GM18526 (cell line): ENCODE data around the gene BCAS3.

ENCODE experiments used
- POLR2A ChIP-seq: IDR thresholded peaks from 3 replicates; pipeline ENCODE4 v1.6.1; 2011; ENCODE audit not compliant: insufficient read length; ENCODE audit errors: extremely low read depth

The BCAS3 gene

GRCh38 chr17:61393550-61393903 is 715.9 kb downstream of the BCAS3 start:
- TF ChIP-seq POLR2A, result no peak

- TF ChIP-seq POLR2A, result no peak
These were observed 716.4 kb downstream of the BCAS3 start for GRCh38 chr17:61393904-61394629.

DNA sequence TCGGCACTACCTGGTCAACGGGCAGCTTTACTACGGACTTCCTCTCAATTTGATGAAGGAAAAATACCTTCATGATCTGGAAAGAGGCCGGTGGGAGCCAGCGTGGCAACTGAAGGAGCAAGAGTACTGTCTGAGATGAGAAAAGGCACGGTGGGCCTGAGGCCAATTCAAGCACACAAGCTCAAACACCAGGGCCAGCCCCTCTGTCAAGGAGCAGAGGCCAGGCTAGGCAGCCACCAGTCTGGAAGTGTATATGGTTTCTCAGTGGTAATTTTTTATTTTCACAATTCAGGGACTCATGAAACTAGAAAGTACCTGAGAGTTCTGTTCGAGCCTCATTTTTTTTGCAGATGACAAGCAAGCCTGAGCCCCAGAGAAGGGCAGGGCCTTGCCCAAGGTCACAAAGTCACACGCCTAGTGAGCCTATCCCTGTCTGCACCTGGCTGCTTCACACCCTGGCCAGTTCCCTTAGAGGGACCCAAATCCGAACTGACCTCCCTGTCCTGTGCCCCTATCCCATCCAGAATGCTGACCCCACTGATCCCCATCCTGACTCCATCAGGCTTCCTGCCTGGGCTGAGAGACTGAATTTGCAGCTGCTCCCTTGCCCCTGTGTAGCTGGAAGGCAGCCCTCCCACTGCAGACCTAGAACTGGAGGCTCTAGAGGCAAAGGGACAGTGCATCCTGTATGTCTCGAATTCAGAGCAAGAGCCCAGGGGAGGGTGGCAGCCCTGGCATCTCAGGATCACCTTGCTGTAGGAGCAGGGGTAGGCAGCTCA is 717.2 kb downstream of the BCAS3 start:
- no peak for TF ChIP-seq POLR2A

GRCh38 chr17:61395409-61395982 is 717.8 kb downstream of the BCAS3 start:
- TF ChIP-seq POLR2A, result no peak

DNA sequence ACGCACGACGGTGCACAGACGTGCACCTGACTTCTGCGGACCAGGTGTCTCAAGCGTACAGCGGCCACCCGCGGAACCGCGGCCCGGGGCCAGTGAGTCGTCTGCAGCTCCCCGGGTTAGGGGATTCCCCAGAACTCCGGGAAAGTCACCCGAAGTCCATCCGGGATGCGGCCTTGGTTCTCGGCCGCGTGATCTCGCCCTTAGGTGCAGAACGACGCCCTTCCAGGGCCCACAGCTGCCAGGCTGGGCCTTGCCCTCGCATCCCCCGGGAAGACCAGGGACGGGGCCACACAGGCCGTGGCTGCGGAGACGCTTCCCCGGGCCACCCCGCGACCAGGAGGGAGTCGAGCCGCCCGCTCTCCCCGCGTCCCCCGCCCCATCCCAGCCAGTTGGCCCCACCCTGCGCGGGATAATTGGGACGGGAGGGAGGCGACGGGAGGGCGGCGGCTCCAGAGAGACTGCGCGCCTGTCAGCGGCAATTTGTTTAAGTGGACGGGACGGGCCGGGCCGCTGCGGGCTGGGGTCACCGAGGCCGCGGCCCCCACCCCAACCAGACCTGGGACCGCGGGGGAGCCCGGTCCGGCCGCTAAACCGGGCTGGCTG is 718.4 kb downstream of the BCAS3 start:
- no peak for TF ChIP-seq POLR2A

DNA sequence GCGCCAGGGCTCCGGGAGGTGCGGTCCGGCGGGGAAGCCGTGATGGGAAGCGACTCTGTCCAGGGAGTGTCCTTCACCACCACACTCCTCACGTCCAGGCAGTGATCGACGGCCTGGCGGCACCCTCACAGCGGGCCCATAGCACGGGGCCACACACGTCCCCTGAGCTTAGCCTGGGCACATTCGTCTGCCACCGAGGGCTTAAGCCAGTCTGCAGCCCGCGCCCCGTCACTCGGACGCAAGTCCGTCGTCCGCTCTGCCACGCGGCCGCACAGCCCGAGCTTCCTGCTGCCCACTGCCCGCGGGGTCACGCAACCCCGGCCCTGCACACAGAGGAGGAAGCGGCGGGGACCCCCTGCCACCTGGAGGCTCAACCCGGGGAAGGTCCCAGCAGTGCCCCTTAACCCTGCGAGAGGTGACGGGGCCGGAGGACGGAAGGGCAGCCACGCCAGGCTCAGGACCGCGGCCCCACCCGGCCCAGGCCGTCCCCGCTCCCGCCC is 719.0 kb downstream of the BCAS3 start:
- no peak for TF ChIP-seq POLR2A

DNA sequence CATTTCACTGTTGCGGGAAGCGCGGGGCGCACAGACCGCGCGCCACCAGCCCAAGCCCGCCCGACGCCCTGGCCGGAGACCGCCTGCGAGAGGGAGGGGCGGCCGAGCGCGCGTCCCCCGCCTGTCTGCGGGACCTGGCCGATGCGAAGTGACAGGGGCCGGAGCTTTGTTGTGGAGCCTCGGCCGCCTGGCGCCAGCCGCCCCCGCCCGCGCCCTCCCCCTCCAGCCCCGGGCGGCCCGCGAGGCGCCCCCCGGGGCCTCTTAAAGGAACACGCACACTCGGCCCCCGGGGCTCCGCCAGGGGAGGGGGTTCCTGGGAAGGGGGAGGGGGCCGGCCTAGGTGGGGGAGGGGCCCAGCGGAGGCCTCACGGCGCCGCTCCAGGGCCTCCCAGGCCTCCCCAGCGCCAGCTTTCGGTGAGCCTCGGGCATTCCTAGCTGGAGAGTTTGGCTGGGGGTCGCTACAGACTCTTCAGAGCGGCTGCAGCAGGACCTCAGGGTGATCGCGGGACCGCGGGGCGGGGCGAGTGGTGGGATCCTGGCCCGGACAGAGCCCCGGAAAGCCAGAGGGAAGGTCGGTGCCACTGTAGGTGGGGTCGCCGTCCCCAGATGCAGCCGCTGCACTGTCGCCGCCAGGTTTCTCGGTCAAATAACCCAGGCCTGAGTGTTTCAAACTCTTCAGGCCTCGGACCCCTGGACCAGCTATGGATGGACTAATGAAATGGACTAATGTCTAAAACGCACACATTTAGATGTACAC is 719.6 kb downstream of the BCAS3 start:
- TF ChIP-seq POLR2A, result no peak

GRCh38 chr17:61398721-61399130 is 721.1 kb downstream of the BCAS3 start:
- TF ChIP-seq POLR2A, result no peak

GRCh38 chr17:61399131-61400065 is 721.7 kb downstream of the BCAS3 start, which contains the start of gene TBX2:
TSS of gene TBX2 (plus strand) at chr17:61399843. CDS start at chr17:61400177, 334 bp downstream.
- TF ChIP-seq POLR2A, result no peak

GRCh38 chr17:61400066-61400716 is 722.5 kb downstream of the BCAS3 start:
- TF ChIP-seq POLR2A, result no peak

DNA sequence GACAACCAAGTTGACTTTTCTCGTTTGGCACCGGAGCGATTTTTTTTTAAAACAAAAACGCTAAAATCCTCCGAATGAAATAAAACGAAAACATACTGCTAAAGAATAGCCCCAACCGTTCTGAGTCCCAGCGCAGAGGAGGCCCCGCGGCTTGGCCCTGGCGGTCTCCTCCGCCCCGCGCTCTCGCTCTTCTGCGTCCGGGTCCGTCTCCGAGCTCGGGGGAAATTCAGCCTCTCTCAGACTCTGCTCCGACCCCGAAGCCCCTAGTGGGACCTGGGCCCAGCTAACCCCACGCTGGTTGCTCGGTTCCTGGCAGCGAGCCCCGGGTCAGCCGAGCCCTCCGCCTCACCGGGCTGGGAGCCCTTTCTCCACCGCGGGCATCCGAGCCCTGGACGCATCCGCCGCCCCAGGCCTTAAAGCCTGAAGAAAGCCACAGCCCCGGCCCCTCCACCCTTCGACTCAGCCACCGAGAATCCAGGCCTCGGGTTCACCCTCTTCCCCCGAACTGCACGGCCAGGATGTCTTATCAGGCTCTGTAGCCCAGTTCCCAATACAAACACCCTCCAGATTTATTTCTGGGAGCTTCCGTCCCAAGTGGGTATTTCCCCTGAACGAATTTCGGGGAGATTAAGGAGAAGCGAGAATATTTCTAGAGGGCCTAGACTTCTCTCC is 723.2 kb downstream of the BCAS3 start:
- TF ChIP-seq POLR2A, result no peak

GRCh38 chr17:61401389-61402072 is 723.9 kb downstream of the BCAS3 start:
- TF ChIP-seq POLR2A, result no peak
